ENCODE results near the gene ATRN.
"Not testable (repeated sequence)": the region's sequence is repeated elsewhere in the genome, so short reads cannot be mapped to it uniquely, and the experiment has no call there.

ATRN gene

GRCh38 chr20:3615171-3615840 lies 144.5 kb downstream of the ATRN start:
- not testable (repeated sequence) for H4K8ac ChIP-seq (ENCODE audit: low read depth, low read length); H2BK5ac ChIP-seq (ENCODE audit: low read depth, low read length, poor library complexity); H3K79me2 ChIP-seq (ENCODE audit: control insufficient read depth, insufficient read depth, low read length, poor library complexity); H3K79me1 ChIP-seq (ENCODE audit: low read length); H2AFZ ChIP-seq (ENCODE audit: insufficient read depth, low read length, poor library complexity); H3K4me1 ChIP-seq (ENCODE audit: control insufficient read depth in 1 of 2, insufficient read depth in 2 of 2, low read length in 2 of 2); H3K23ac ChIP-seq (ENCODE audit: low read length); H3K4ac ChIP-seq (ENCODE audit: low read depth, low read length); H3K27me3 ChIP-seq (ENCODE audit: insufficient read depth, low read length); H3K36me3 ChIP-seq (ENCODE audit: control insufficient read depth in 1 of 2, insufficient read depth in 2 of 2, low read length in 2 of 2); H2BK120ac ChIP-seq (ENCODE audit: insufficient read depth, low read length, poor library complexity); H2BK12ac ChIP-seq (ENCODE audit: low read length); H3K18ac ChIP-seq (ENCODE audit: low read length); H4K91ac ChIP-seq (ENCODE audit: low read depth, low read length); H3K4me3 ChIP-seq (ENCODE audit: low read depth, low read length); H4K12ac ChIP-seq (ENCODE audit: low read depth, low read length); DNase-seq; H3K4me2 ChIP-seq (ENCODE audit: low read length); H3K9ac ChIP-seq (ENCODE audit: low read length); H2AK5ac ChIP-seq (ENCODE audit: low read length); H3K14ac ChIP-seq (ENCODE audit: low read length); H3K9me3 ChIP-seq (ENCODE audit: insufficient read depth, low read depth, low read length); H3K27ac ChIP-seq (ENCODE audit: low read depth, low read length)
- no CpG with 5 or more reads among the region's 13 CpGs for WGBS (ENCODE audit: extremely low coverage, insufficient coverage, insufficient read length)

- Histone ChIP-seq H2BK120ac (ENCODE audit: insufficient read depth, low read length, poor library complexity) (no peak overlapping the region), H3K4ac (ENCODE audit: low read depth, low read length) (no peak overlapping the region), H4K8ac (ENCODE audit: low read depth, low read length) (no peak overlapping the region), H2BK5ac (ENCODE audit: low read depth, low read length, poor library complexity) (no peak overlapping the region), H3K9me3 (ENCODE audit: insufficient read depth, low read depth, low read length) (no peaks in the 10 kb centered on the region), H3K79me1 (ENCODE audit: low read length) (no peaks in the 10 kb centered on the region), H3K9ac (ENCODE audit: low read length) (no peak overlapping the region), H4K12ac (ENCODE audit: low read depth, low read length) (no peak overlapping the region), H3K36me3 (ENCODE audit: control insufficient read depth in 1 of 2, insufficient read depth in 2 of 2, low read length in 2 of 2) (peaks cover 0 to 4% of the 10 kb centered on the region in 2 experiments), H2BK12ac (ENCODE audit: low read length) (no peak overlapping the region), H2AK5ac (ENCODE audit: low read length) (no peak overlapping the region), H3K4me1 (ENCODE audit: control insufficient read depth in 1 of 2, insufficient read depth in 2 of 2, low read length in 2 of 2) (peaks cover 0 to 2% of the 10 kb centered on the region in 2 experiments), H4K91ac (ENCODE audit: low read depth, low read length) (no peak overlapping the region), H3K27ac (ENCODE audit: low read depth, low read length) (no peak overlapping the region), H2AFZ (ENCODE audit: insufficient read depth, low read length, poor library complexity) (no peak overlapping the region), H3K18ac (ENCODE audit: low read length) (no peak overlapping the region), H3K4me2 (ENCODE audit: low read length) (no peak overlapping the region), H3K79me2 (ENCODE audit: control insufficient read depth, insufficient read depth, low read length, poor library complexity) (no peaks in the 10 kb centered on the region), H3K23ac (ENCODE audit: low read length) (no peak overlapping the region), H3K14ac (ENCODE audit: low read length) (no peak overlapping the region), H3K4me3 (ENCODE audit: low read depth, low read length) (no peak overlapping the region), H3K27me3 (ENCODE audit: insufficient read depth, low read length) (no peaks in the 10 kb centered on the region)
- DNase-seq = no peak
- no CpG with 5 or more reads among the region's 4 CpGs for WGBS (ENCODE audit: extremely low coverage, insufficient coverage, insufficient read length)
Observed at GRCh38 chr20:3616250-3616649, 145.4 kb downstream of the ATRN start.

- no CpG with 5 or more reads among the region's 8 CpGs for WGBS (ENCODE audit: extremely low coverage, insufficient coverage, insufficient read length)
- no peak overlapping the region for H4K91ac ChIP-seq (ENCODE audit: low read depth, low read length)
Observed at GRCh38 chr20:3621111-3621510, 150.3 kb downstream of the ATRN start.

GRCh38 chr20:3622406-3622805 lies 151.6 kb downstream of the ATRN start:
- Histone ChIP-seq H2BK5ac (ENCODE audit: low read depth, low read length, poor library complexity) (no peak overlapping the region), H3K4ac (ENCODE audit: low read depth, low read length) (no peak overlapping the region), H3K23ac (ENCODE audit: low read length) (no peak overlapping the region), H3K4me1 (ENCODE audit: control insufficient read depth in 1 of 2, insufficient read depth in 2 of 2, low read length in 2 of 2) (no peaks in the 10 kb centered on the region), H3K79me1 (ENCODE audit: low read length) (no peaks in the 10 kb centered on the region), H3K4me2 (ENCODE audit: low read length) (no peak overlapping the region), H4K8ac (ENCODE audit: low read depth, low read length) (no peak overlapping the region), H4K12ac (ENCODE audit: low read depth, low read length) (no peak overlapping the region), H2BK120ac (ENCODE audit: insufficient read depth, low read length, poor library complexity) (no peak overlapping the region), H3K27ac (ENCODE audit: low read depth, low read length) (no peak overlapping the region), H3K9me3 (ENCODE audit: insufficient read depth, low read depth, low read length) (no peaks in the 10 kb centered on the region), H3K18ac (ENCODE audit: low read length) (no peak overlapping the region), H3K36me3 (ENCODE audit: control insufficient read depth in 1 of 2, insufficient read depth in 2 of 2, low read length in 2 of 2) (peaks cover 0 to 3% of the 10 kb centered on the region in 2 experiments), H2AK5ac (ENCODE audit: low read length) (no peak overlapping the region), H3K79me2 (ENCODE audit: control insufficient read depth, insufficient read depth, low read length, poor library complexity) (no peaks in the 10 kb centered on the region), H3K4me3 (ENCODE audit: low read depth, low read length) (no peak overlapping the region), H2BK12ac (ENCODE audit: low read length) (no peak overlapping the region), H3K14ac (ENCODE audit: low read length) (no peak overlapping the region), H3K9ac (ENCODE audit: low read length) (no peak overlapping the region), H4K91ac (ENCODE audit: low read depth, low read length) (no peak overlapping the region), H3K27me3 (ENCODE audit: insufficient read depth, low read length) (no peaks in the 10 kb centered on the region), H2AFZ (ENCODE audit: insufficient read depth, low read length, poor library complexity) (no peak overlapping the region)
- WGBS (ENCODE audit: extremely low coverage, insufficient coverage, insufficient read length) = no CpG with 5 or more reads among the region's 4 CpGs
- DNase-seq = no peak

More at GRCh38 chr20:3621111-3621510, 150.3 kb downstream of the ATRN start:
- Histone ChIP-seq H3K9ac (ENCODE audit: low read length) (no peak overlapping the region), H3K4ac (ENCODE audit: low read depth, low read length) (no peak overlapping the region), H3K4me2 (ENCODE audit: low read length) (no peak overlapping the region), H3K18ac (ENCODE audit: low read length) (no peak overlapping the region), H3K79me2 (ENCODE audit: control insufficient read depth, insufficient read depth, low read length, poor library complexity) (no peaks in the 10 kb centered on the region), H3K4me1 (ENCODE audit: control insufficient read depth in 1 of 2, insufficient read depth in 2 of 2, low read length in 2 of 2) (peaks cover 0 to 1% of the 10 kb centered on the region in 2 experiments), H3K9me3 (ENCODE audit: insufficient read depth, low read depth, low read length) (no peaks in the 10 kb centered on the region), H2BK120ac (ENCODE audit: insufficient read depth, low read length, poor library complexity) (no peak overlapping the region), H2AK5ac (ENCODE audit: low read length) (no peak overlapping the region), H2BK12ac (ENCODE audit: low read length) (no peak overlapping the region), H3K27ac (ENCODE audit: low read depth, low read length) (no peak overlapping the region), H2AFZ (ENCODE audit: insufficient read depth, low read length, poor library complexity) (no peak overlapping the region), H3K36me3 (ENCODE audit: control insufficient read depth in 1 of 2, insufficient read depth in 2 of 2, low read length in 2 of 2) (peaks cover 0 to 3% of the 10 kb centered on the region in 2 experiments), H3K79me1 (ENCODE audit: low read length) (no peaks in the 10 kb centered on the region), H3K27me3 (ENCODE audit: insufficient read depth, low read length) (no peaks in the 10 kb centered on the region), H3K14ac (ENCODE audit: low read length) (no peak overlapping the region), H3K4me3 (ENCODE audit: low read depth, low read length) (no peak overlapping the region), H4K12ac (ENCODE audit: low read depth, low read length) (no peak overlapping the region), H4K8ac (ENCODE audit: low read depth, low read length) (no peak overlapping the region), H3K23ac (ENCODE audit: low read length) (no peak overlapping the region), H2BK5ac (ENCODE audit: low read depth, low read length, poor library complexity) (no peak overlapping the region)
- DNase-seq = peak in 1 of 2 donors; percentile 3
